Ovary (tissue), 3 donors: Measurements from ENCODE around the gene COX14.

Experiments
- POLR2A ChIP-seq: fragments of 450-650 bp; IDR thresholded peaks from one replicate; pipeline ENCODE4 v1.6.1; 2017; ENCODE audit warnings: antibody characterized with exemption, mild to moderate bottlenecking, moderate library complexity
- TF ChIP-seq, protein P1 (sequence below), 3 donors: fragments of 450-650 bp in 2 of 3; fragments of 200-600 bp in 1 of 3; IDR thresholded peaks; one replicate each; pipeline versions ENCODE4 v1.5.1 to v1.8.0; 2016 to 2022; ENCODE audit warnings: antibody characterized with exemption in 3 of 3, mild to moderate bottlenecking in 1 of 3
- donor health status: DM: no; HTN: no; CAD: no.

DNA sequence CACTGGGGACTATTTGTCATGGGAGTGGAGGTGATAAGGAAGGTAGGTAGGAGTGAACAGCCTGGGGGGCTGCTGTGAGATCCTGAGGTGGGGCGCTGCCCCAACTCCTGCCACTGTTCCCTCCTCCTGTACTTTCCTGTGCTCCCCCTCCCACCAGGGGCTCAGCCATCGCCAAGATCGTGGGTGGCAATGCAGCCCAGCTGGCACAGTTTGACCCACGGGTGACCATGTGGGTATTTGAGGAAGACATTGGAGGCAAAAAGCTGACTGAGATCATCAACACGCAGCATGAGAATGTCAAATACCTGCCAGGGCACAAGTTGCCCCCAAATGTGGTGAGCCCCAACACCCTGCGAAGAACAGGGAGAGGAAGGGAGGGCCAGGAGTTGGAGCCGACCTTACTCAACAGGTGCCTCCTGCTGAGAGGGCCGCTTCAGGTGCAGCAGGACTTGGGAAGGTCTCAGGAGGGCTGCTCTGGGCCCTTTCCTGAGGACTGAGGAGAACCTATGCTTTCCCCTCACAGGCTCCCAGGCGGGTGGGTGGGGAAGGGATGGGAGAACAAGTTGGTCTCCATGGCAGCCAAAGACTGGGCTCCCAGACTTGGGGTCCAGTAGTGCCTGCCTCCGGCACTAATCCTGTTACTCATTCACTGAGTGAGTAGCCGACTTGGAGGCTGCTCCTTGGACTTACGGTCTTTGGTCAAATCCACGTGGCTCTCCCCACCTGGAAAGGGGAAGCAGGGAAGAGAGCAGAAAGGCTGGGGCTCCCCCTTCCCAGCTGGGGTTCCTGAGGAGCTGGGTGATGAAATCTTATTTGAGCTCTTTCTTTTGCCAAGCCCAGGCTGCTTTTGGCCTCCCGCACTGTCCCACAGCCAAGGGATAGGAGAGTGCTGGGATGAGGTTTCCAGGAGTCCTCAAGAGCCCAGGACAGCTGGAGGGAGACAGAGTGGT lies 7.3 kb upstream of the COX14 start:
- TF ChIP-seq, protein P1, sequence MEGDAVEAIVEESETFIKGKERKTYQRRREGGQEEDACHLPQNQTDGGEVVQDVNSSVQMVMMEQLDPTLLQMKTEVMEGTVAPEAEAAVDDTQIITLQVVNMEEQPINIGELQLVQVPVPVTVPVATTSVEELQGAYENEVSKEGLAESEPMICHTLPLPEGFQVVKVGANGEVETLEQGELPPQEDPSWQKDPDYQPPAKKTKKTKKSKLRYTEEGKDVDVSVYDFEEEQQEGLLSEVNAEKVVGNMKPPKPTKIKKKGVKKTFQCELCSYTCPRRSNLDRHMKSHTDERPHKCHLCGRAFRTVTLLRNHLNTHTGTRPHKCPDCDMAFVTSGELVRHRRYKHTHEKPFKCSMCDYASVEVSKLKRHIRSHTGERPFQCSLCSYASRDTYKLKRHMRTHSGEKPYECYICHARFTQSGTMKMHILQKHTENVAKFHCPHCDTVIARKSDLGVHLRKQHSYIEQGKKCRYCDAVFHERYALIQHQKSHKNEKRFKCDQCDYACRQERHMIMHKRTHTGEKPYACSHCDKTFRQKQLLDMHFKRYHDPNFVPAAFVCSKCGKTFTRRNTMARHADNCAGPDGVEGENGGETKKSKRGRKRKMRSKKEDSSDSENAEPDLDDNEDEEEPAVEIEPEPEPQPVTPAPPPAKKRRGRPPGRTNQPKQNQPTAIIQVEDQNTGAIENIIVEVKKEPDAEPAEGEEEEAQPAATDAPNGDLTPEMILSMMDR (IDR thresholded peaks at IDR 0.05), result no peak
- TF ChIP-seq POLR2A, result no peak
